Suppressor macrophage (primary cell): ENCODE data around the gene ANK3.

Experiments
- DNase-seq, 4 experiments: peaks; one replicate each; pipeline ENCODE4 v3.0.0-alpha.2; 2020 to 2022

ANK3 gene

GRCh38 chr10:60021361-60021760 lies 368.3 kb downstream of the ANK3 start:
- DNase-seq = no peak

- DNase-seq = no peak
Observed at GRCh38 chr10:60016794-60017193, 372.9 kb downstream of the ANK3 start.

GRCh38 chr10:60009710-60010383 lies 379.8 kb downstream of the ANK3 start:
- no peak for DNase-seq

- DNase-seq = no peak
Observed at GRCh38 chr10:60009276-60009675, 380.4 kb downstream of the ANK3 start.

GRCh38 chr10:60008816-60009215 lies 380.9 kb downstream of the ANK3 start:
- no peak for DNase-seq

- no peak for DNase-seq
Observed at GRCh38 chr10:60006062-60006461, 383.6 kb downstream of the ANK3 start.

GRCh38 chr10:60003651-60004523 lies 385.8 kb downstream of the ANK3 start:
- DNase-seq = no peak

GRCh38 chr10:60000747-60001146 lies 388.9 kb downstream of the ANK3 start:
- DNase-seq = no peak

GRCh38 chr10:59997827-59998525 lies 391.7 kb downstream of the ANK3 start:
- no peak for DNase-seq

GRCh38 chr10:59995862-59996261 lies 393.8 kb downstream of the ANK3 start:
- no peak for DNase-seq

GRCh38 chr10:59993931-59994330 lies 395.7 kb downstream of the ANK3 start:
- DNase-seq = no peak

GRCh38 chr10:59991661-59992060 lies 398.0 kb downstream of the ANK3 start:
- DNase-seq = peak; percentile 68 to 90 (median 72)

- DNase-seq = no peak
Observed at GRCh38 chr10:59991117-59991516, 398.6 kb downstream of the ANK3 start.

GRCh38 chr10:59985639-59986038 lies 404.0 kb downstream of the ANK3 start:
- DNase-seq = no peak

- no peak for DNase-seq
Observed at GRCh38 chr10:59984415-59984814, 405.3 kb downstream of the ANK3 start.

GRCh38 chr10:59980356-59980755 lies 409.3 kb downstream of the ANK3 start:
- DNase-seq = peak in 2 of 4 experiments; percentile 9 to 64

- DNase-seq = no peak
Observed at GRCh38 chr10:59977486-59977885, 412.2 kb downstream of the ANK3 start.

GRCh38 chr10:59976909-59977308 lies 412.8 kb downstream of the ANK3 start:
- DNase-seq = no peak
